ENCODE results near the gene RRAD. TPM values are rescaled to one million over a fixed set of nuclear protein-coding genes. Genes with fewer than 3 reads are reported as not detected.
"Not testable (repeated sequence)": the region's sequence is repeated elsewhere in the genome, so short reads cannot be mapped to it uniquely, and the experiment has no call there.

Gene RRAD
- total RNA-seq, 2 experiments from 2014 or later: 0.34 TPM; not detected in 1

DNA sequence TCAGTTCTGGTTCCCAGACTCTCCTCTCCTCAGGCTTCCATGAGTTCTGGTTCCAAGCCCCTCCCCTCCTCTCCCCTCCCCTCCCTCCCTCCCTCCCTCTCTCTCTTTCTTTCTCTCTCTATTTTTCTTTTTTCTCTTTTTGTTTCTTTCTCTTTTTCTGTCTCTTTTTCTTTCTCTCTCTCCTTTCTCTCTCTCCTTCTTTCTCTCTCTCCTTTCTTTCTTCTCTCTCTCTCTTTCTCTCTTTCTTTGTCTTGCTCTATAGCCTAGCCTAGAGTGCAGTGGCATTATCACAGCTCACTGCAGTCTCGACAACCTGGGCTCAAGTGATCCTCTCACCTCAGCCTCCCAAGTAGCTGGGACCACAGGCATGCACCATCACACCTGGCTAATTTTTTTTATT lies 34.9 kb upstream of the RRAD start:
- CTCF ChIA-PET: interaction anchor here (0.7 to 5.2 kb wide), 21 partner anchors 13 to 436 kb away, joined by 3 to 31 read pairs (median 3); no protein-coding TSS in a partner anchor
- POLR2A ChIA-PET: no interaction called here
- Mint-ChIP-seq H3K36me3 (ENCODE audit: low read depth) (no peaks in the 10 kb centered on the region), H3K9me3 (ENCODE audit: insufficient read depth) (no peaks in the 10 kb centered on the region), H3K27ac (no peak overlapping the region), H3K4me1 (ENCODE audit: low read depth) (peaks cover 39% of the 10 kb centered on the region), H3K4me3 (no peak overlapping the region), H3K27me3 (ENCODE audit: low read depth) (peaks cover 2% of the 10 kb centered on the region)
- DNase-seq (no peak), ATAC-seq (no peak)

DNA sequence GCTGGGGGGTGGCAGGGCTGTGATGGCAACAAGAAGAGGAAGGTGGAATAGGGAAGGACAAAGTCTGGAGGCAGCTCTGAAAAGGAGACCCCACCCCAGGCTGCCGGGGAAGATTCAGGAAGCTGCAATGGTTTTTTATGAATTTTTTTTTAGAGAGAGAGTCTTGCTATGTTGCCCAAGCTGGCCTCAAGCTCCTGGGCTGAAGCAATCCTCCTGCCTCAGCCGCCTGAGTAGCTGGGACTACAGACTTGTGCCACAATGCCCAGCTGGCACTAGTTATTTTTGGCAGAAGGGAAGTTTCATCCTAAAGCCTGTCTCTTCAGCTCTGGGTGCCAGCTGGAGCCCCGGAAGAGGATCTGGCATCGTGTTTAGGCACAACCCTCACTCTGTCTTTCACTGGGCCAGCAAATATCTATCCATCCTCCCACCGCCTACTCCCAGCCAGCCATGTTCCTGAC lies 34.4 kb upstream of the RRAD start:
- Mint-ChIP-seq H3K36me3 (ENCODE audit: low read depth) (no peaks in the 10 kb centered on the region), H3K4me3 (no peak overlapping the region), H3K27me3 (ENCODE audit: low read depth) (no peaks in the 10 kb centered on the region), H3K4me1 (ENCODE audit: low read depth) (peaks cover 39% of the 10 kb centered on the region), H3K27ac (no peak overlapping the region), H3K9me3 (ENCODE audit: insufficient read depth) (no peaks in the 10 kb centered on the region)
- ATAC-seq: no peak
- no peak for DNase-seq
- POLR2A ChIA-PET: no interaction called here
- CTCF ChIA-PET: interaction anchor here (0.9 to 5.2 kb wide), 15 partner anchors 8 to 225 kb away, joined by 3 to 31 read pairs (median 5); no protein-coding TSS in a partner anchor

DNA sequence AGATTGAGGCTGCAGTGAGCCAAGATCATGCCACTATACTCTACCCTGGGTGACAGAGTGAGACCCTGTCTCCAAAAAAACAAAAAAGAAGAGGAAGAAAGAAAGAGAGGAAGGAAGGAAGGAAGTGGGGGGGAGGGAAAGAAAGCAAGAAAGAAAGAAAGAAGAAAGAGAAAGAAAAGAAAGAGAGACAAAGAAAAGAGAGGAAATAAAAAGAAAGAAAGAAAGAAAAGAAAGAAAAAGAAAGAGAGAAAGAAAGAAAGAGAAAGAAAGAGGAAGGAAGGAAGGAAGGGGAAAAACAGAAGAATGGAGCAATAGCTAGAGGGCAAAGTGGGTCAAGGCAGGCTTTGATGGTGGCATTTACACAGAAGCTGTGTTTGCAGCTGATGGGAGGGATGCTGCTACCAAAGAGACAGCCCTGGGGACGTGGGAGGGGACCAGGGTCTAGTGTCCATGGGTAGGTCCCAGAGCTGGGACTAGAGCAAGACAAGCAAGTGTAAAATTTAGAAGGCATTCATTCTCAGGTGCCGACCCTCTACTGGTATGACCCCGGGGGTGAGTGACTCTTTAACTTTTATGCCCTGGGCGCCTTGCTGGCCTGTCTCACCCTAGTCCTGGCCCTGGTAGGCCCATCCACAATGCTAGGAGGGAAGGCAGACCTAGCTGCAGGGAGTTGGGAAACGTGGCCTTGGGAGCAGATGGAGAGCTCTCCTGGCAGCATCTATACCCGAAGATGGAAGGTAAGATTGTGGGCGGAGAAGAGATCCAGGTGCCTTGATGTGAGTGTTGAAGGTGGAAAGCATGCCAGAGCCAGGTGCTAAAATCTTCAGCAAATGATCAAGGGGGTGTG lies 33.7 kb upstream of the RRAD start:
- ATAC-seq: no peak
- Mint-ChIP-seq H3K4me3 (no peak overlapping the region), H3K9me3 (ENCODE audit: insufficient read depth) (no peaks in the 10 kb centered on the region), H3K4me1 (ENCODE audit: low read depth) (peaks cover 40% of the 10 kb centered on the region), H3K36me3 (ENCODE audit: low read depth) (no peaks in the 10 kb centered on the region), H3K27ac (peak overlapping the region; percentile 47), H3K27me3 (ENCODE audit: low read depth) (no peaks in the 10 kb centered on the region)
- CTCF ChIA-PET: interaction anchor here (0.9 to 5.2 kb wide), 13 partner anchors 9 to 226 kb away, joined by 3 to 31 read pairs (median 4); no protein-coding TSS in a partner anchor
- no peak for DNase-seq
- POLR2A ChIA-PET: interaction anchor here (0.6 kb wide), 1 partner anchor 154 kb away, joined by 8 read pairs; no protein-coding TSS in a partner anchor

DNA sequence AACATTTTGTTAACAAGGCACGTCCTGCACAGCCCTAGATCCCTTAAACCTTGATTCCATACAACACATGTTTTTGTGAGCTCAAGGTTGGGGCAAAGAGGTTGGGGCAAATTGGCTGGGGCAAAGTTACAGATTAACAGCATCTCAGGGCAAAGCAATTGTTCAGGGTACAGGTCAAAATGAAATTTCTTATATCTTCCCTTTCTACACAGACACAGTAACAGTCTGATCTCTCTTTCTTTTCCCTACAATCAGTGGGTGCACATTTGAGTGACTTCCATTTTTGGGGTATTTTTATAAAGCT lies 30.8 kb upstream of the RRAD start:
- H3K36me3 Mint-ChIP-seq (ENCODE audit: low read depth); POLR2A ChIA-PET; ATAC-seq; H3K9me3 Mint-ChIP-seq (ENCODE audit: insufficient read depth); H3K27ac Mint-ChIP-seq; H3K4me3 Mint-ChIP-seq; DNase-seq: not testable (repeated sequence)
- CTCF ChIA-PET: interaction anchor here (1.4 to 4.1 kb wide), 3 partner anchors 60 to 200 kb away, joined by 3 to 18 read pairs (median 13); no protein-coding TSS in a partner anchor
- H3K27me3 Mint-ChIP-seq (ENCODE audit: low read depth): peaks cover 18% of the 10 kb centered on the region
- H3K4me1 Mint-ChIP-seq (ENCODE audit: low read depth): peaks cover 26% of the 10 kb centered on the region

DNA sequence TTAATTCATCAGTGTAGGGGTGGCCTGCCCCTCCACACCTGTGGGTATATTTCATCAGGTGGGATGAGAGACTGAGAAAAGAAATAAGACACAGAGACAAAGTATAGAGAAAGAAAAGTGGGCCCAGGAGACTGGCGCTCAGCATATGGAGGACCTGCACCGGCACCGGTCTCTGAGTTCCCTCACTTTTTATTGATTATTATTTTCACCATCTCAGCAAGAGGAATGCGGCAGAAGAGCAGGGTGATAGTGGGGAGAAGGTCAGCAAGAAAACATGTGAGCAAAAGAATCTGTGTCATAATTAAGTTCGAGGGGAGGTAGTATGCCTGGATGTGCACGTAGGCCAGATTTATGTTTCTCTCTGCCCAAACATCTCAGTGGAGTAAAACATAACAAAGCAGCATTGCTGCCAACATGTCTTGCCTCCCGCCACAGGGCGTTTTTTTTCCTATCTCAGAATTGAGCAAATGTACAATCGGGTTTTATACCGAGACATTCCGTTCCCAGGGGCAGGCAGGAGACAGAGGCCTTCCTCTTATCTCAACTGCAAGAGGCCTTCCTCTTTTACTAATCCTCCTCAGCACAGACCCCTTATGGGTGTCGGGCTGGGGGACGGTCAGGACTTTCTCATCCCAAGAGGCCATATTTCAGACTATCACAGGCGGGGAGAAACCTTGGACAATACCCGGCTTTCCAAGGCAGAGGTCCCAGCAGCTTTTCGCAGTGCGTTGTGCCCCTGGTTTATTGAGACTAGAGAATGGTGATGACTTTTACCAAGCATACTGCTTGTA lies 30.2 kb upstream of the RRAD start:
- H3K4me3 Mint-ChIP-seq; ATAC-seq; H3K27ac Mint-ChIP-seq; POLR2A ChIA-PET; H3K9me3 Mint-ChIP-seq (ENCODE audit: insufficient read depth); DNase-seq; H3K36me3 Mint-ChIP-seq (ENCODE audit: low read depth): not testable (repeated sequence)
- CTCF ChIA-PET: interaction anchor here (4.1 kb wide), 1 partner anchor 200 kb away, joined by 18 read pairs; no protein-coding TSS in a partner anchor
- H3K27me3 Mint-ChIP-seq (ENCODE audit: low read depth): peaks cover 21% of the 10 kb centered on the region
- peaks cover 21% of the 10 kb centered on the region for H3K4me1 Mint-ChIP-seq (ENCODE audit: low read depth)

DNA sequence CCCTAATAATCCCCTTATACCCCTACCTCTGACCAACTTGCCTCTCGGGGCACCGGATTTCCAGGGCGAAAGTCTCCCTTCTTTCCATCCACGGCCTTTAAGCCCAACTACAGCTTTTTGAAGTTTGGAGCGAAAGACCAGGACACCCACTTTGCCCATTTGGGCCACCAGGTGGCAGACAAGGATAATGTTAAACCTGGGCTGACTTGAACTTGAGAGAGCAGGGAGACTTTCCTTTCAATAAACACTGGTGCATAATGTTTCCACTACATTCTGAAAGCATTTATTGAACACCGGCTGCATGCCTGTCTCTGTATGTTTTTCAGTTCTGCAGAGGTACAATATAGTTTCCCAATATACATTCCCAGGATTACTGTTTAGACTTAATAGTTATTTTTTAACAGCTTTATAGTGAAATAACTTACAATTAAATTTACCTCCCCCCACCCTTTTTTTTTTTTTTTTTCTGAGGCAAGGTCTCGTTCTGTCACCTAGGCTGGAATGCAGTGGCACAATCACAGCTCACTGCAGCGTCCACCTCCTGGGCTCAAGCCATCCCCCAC lies 28.8 kb upstream of the RRAD start:
- peaks cover 22% of the 10 kb centered on the region for H3K4me1 Mint-ChIP-seq (ENCODE audit: low read depth)
- no peak overlapping the region for H3K4me3 Mint-ChIP-seq
- ATAC-seq (peak; percentile 98), DNase-seq (peak; percentile 87)
- H3K9me3 Mint-ChIP-seq (ENCODE audit: insufficient read depth): peaks cover 7% of the 10 kb centered on the region
- peaks cover 33% of the 10 kb centered on the region for H3K27me3 Mint-ChIP-seq (ENCODE audit: low read depth)
- no peak overlapping the region for H3K27ac Mint-ChIP-seq
- peaks cover 5% of the 10 kb centered on the region for H3K36me3 Mint-ChIP-seq (ENCODE audit: low read depth)
- CTCF ChIA-PET: interaction anchor here (0.6 to 2.8 kb wide), 29 partner anchors 9 to 303 kb away, joined by 3 to 18 read pairs (median 5); partner anchors contain the start of genes B3GNT9, ELMO3, FBXL8 and PHAF1
- POLR2A ChIA-PET: interaction anchor here (0.7 to 0.9 kb wide), 2 partner anchors 201 to 231 kb away, joined by 3 to 4 read pairs; no protein-coding TSS in a partner anchor

DNA sequence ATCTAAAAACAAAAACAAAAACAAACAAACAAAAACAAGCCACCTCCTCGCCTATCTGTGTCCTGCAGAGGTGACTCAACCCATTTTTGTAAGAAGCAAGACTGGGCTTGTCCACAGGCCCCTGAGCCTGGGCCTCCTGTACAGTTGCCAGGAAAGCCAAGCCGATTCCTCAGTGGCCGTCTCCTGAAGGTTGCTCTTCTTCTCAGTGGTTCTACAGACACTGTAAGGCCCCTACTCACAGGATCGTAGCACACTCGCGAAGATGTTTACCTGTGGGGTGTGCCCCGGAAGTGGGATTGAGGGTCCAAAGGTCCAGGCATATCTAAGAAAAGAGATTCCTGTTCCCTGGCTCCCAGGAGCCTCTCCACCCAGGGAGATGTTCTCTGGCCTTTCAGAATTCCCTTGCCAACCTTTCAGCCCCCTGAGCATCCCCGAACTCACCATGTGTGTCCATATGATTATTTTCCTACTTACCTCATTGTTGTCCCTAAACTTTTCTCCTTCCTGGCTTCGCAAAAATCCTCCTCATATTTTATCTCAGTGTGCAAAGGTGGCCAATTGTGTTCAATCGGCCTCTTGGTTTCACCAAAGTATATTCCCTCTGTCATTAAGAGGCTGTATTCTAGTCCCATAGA lies 28.2 kb upstream of the RRAD start:
- Mint-ChIP-seq H3K27me3 (ENCODE audit: low read depth) (peaks cover 39% of the 10 kb centered on the region), H3K27ac (no peak overlapping the region), H3K9me3 (ENCODE audit: insufficient read depth) (peaks cover 7% of the 10 kb centered on the region), H3K4me3 (no peak overlapping the region), H3K4me1 (ENCODE audit: low read depth) (peaks cover 18% of the 10 kb centered on the region), H3K36me3 (ENCODE audit: low read depth) (peaks cover 5% of the 10 kb centered on the region)
- no peak for ATAC-seq
- CTCF ChIA-PET: interaction anchor here (0.6 to 2.8 kb wide), 28 partner anchors 8 to 303 kb away, joined by 3 to 18 read pairs (median 5); partner anchors contain the start of genes B3GNT9, ELMO3, FBXL8 and PHAF1
- POLR2A ChIA-PET: interaction anchor here (0.7 to 0.9 kb wide), 2 partner anchors 202 to 232 kb away, joined by 3 to 4 read pairs; no protein-coding TSS in a partner anchor
- DNase-seq: no peak

DNA sequence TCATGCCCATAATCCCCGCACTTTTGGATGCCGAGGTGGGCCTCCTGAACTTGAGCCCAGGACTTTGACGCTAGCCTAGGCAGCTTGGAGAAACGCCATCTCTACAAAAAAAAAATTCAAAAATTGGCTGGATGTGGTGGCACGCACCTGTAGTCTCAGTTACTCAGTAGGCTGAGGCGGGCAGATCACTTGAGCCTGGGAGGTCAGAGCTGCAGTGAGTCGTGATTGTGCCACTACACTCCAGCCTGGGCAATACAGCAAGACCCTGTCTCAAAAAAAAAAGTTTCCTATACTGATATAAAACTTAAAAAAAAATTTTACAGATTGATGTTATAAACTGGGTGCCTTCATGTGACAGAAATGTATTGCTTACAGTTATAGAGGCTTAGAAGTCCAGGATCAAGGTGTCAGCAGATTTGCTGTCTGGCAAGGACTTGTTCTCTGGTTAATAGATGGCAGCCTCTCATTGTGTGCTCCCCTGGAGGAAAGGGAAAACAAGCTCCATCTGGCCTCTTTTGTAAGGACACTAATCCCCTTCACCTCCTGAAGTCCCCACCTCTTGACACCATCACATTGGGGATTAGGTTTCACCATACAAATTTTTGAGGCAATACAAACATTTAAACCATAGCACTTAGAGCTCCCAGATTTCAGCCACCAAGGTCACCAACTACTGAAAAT lies 27.2 kb upstream of the RRAD start:
- H3K27ac Mint-ChIP-seq: no peak overlapping the region

DNA sequence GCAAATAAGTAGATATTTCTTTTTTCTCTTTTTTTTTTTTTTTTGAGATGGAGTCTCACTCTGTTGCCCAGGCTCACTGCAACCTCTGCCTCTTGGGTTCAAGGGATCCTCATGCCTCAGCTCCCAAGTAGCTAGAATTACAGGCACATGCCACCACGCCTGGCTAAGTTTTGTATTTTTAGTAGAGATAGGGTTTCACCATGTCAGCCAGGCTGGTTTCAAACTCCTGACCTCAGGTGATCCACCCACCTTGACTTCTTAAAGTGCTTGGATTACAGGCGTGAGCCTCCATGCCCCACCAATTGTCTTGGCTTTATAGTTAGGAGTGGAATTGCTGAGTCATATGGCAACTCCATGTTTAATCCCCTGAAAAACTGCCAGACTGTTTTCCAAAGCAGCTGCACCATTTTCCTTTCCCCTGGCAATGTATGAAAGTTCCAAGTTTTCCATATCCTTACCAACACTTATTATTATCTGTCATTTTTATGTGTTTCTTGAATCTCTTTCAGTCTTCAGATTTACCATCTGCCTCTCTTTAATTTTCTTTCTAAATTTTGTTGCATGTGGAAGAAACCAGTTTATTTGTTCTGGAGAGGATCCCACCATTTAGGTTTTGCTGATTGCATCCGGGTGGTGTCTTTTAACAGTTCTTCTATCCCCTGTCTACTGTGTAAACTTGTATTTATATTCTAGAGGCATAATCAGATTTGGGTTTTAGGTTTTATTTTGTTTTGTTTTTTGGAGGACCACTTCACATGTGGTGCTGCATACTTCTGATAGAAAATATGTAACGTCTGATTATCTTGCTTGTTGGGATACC lies 25.8 kb upstream of the RRAD start:
- Mint-ChIP-seq H3K9me3 (ENCODE audit: insufficient read depth) (peaks cover 7% of the 10 kb centered on the region), H3K27ac (no peak overlapping the region), H3K4me3 (no peak overlapping the region), H3K4me1 (ENCODE audit: low read depth) (peaks cover 27% of the 10 kb centered on the region), H3K27me3 (ENCODE audit: low read depth) (peaks cover 45% of the 10 kb centered on the region), H3K36me3 (ENCODE audit: low read depth) (peaks cover 5% of the 10 kb centered on the region)
- DNase-seq (no peak), ATAC-seq (no peak)
- POLR2A ChIA-PET: no interaction called here
- CTCF ChIA-PET: interaction anchor here (0.6 kb wide), 1 partner anchor 204 kb away, joined by 3 read pairs; no protein-coding TSS in a partner anchor

More for the DNA sequence above, 27.2 kb upstream of the RRAD start:
- Mint-ChIP-seq H3K36me3 (ENCODE audit: low read depth) (peaks cover 5% of the 10 kb centered on the region), H3K9me3 (ENCODE audit: insufficient read depth) (peaks cover 7% of the 10 kb centered on the region), H3K27me3 (ENCODE audit: low read depth) (peaks cover 45% of the 10 kb centered on the region), H3K4me1 (ENCODE audit: low read depth) (peaks cover 20% of the 10 kb centered on the region), H3K4me3 (no peak overlapping the region)
- ChIA-PET CTCF (interaction anchor here (0.7 to 2.8 kb wide), 10 partner anchors 8 to 246 kb away, joined by 3 to 18 read pairs (median 6); partner anchors contain the start of genes CES3 and ELMO3), POLR2A (no interaction called here)
- ATAC-seq: no peak
- DNase-seq: no peak

DNA sequence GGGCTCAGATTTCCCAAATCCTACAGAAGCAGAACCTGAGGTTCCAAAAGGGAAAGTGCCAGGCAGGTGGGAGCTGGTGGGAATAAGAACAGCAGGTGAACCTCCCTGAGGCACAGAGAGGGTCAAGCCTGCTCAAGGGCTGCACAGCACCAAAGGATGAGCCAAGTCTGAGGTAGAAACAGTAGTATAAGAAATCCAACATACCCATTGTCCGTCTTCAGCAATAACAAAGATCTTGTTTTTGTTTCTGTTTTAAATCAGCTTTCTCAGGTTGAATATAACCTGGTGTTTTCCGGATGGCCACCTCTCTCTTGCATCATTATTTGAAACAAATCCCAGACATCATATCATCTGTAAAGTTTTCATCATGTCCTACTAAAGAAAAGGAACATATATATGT lies 25.1 kb upstream of the RRAD start:
- H3K9me3 Mint-ChIP-seq (ENCODE audit: insufficient read depth): peaks cover 7% of the 10 kb centered on the region
- ChIA-PET POLR2A (no interaction called here), CTCF (interaction anchor here (0.6 kb wide), 1 partner anchor 205 kb away, joined by 3 read pairs; no protein-coding TSS in a partner anchor)
- H3K4me1 Mint-ChIP-seq (ENCODE audit: low read depth): peaks cover 27% of the 10 kb centered on the region
- DNase-seq (no peak), ATAC-seq (no peak)
- peaks cover 5% of the 10 kb centered on the region for H3K36me3 Mint-ChIP-seq (ENCODE audit: low read depth)
- H3K27me3 Mint-ChIP-seq (ENCODE audit: low read depth): peaks cover 45% of the 10 kb centered on the region
- H3K4me3 Mint-ChIP-seq: no peak overlapping the region
- no peak overlapping the region for H3K27ac Mint-ChIP-seq
